Measurements from ENCODE around the gene ARHGAP1. TPM values are rescaled to one million over a fixed set of nuclear protein-coding genes. Genes with fewer than 3 reads are reported as not detected.
A peak's percentile ranks its signal among the peaks of the same experiment; 100 is the strongest.

The ARHGAP1 gene
- total and polyA plus RNA-seq, 2 of the 13 experiments (the other 11 are each of a cell fraction or from before 2014, with no cell fraction given) = 18.6 to 30.3 TPM

DNA sequence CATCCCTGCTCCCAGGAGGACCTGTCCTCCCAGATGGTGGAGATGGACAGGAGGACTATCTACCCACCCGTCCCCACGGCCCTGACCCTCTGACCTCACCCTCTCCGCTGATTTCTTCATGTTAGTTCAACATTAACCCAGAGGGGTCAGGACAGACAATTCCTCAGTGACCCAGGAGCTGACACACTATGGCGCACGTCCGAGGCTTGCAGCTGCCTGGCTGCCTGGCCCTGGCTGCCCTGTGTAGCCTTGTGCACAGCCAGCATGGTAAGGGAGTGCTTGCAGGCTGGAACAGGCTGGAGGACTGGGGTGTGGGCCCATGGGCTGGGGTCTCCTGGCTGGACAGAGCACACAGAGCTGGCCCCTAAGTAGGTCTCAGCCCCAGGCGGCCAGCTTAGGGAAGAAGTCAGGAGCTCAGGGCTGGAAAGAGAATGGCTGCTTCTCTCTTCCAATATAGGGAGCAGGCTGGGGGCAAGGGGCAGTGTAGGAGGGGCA, 18.7 kb upstream of the ARHGAP1 start, which contains the start of gene F2 (continued):
- TF ChIP-seq, protein P1, sequence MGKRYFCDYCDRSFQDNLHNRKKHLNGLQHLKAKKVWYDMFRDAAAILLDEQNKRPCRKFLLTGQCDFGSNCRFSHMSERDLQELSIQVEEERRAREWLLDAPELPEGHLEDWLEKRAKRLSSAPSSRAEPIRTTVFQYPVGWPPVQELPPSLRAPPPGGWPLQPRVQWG (CRISPR knock-in tag; IDR thresholded peaks at IDR 0.05; ENCODE audit: borderline replicate concordance, low read depth) = no peak
- TF ChIP-seq PCBP1 (IDR thresholded peaks at IDR 0.05; ENCODE audit: borderline replicate concordance, low read depth, low read length) (no peak), CAMTA2 (CRISPR knock-in tag; IDR thresholded peaks at IDR 0.05; ENCODE audit: borderline replicate concordance) (no peak), ZNF816 (CRISPR knock-in tag; IDR thresholded peaks at IDR 0.05; ENCODE audit: borderline replicate concordance) (peak; percentile 81; the same call in 1 of the 2 replicates), FOXK2 (IDR thresholded peaks at IDR 0.05) (no peak), NFYB (CRISPR knock-in tag; IDR thresholded peaks at IDR 0.05) (no peak), NR2F6 (IDR thresholded peaks at IDR 0.05) (peak; percentile 99), NR2F6 (CRISPR knock-in tag; IDR thresholded peaks at IDR 0.05) (peak; percentile 100), KDM1A (CRISPR knock-in tag; IDR thresholded peaks at IDR 0.05) (0 out of 2 replicates have a peak, but pooled peaks have one; percentile 6), NFKB2 (CRISPR knock-in tag; IDR thresholded peaks at IDR 0.05; ENCODE audit: borderline replicate concordance) (no peak), ZNF484 (CRISPR knock-in tag; IDR thresholded peaks at IDR 0.05; ENCODE audit: borderline replicate concordance, low read depth) (no peak), TP53 (CRISPR knock-in tag; conservative IDR thresholded peaks at IDR 0.05) (peak; percentile 84), ZNF790 (CRISPR knock-in tag; IDR thresholded peaks at IDR 0.05; ENCODE audit: borderline replicate concordance) (no peak)
- TF ChIP-seq, protein P2, sequence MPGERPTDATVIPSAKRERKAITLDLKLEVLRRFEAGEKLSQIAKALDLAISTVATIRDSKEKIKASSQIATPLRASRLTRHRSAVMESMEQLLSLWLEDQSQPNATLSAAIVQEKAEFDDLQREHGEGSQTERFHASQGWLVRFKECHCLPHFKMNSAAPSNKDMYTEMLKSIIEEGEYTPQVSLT (CRISPR knock-in tag; IDR thresholded peaks at IDR 0.05; ENCODE audit: borderline replicate concordance, low read depth) = no peak
- TF ChIP-seq, protein P3, sequence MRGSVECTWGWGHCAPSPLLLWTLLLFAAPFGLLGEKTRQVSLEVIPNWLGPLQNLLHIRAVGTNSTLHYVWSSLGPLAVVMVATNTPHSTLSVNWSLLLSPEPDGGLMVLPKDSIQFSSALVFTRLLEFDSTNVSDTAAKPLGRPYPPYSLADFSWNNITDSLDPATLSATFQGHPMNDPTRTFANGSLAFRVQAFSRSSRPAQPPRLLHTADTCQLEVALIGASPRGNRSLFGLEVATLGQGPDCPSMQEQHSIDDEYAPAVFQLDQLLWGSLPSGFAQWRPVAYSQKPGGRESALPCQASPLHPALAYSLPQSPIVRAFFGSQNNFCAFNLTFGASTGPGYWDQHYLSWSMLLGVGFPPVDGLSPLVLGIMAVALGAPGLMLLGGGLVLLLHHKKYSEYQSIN (CRISPR knock-in tag; IDR thresholded peaks at IDR 0.05; ENCODE audit: borderline replicate concordance) = no peak
- TF ChIP-seq, protein P4, sequence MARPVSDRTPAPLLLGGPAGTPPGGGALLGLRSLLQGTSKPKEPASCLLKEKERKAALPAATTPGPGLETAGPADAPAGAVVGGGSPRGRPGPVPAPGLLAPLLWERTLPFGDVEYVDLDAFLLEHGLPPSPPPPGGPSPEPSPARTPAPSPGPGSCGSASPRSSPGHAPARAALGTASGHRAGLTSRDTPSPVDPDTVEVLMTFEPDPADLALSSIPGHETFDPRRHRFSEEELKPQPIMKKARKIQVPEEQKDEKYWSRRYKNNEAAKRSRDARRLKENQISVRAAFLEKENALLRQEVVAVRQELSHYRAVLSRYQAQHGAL (CRISPR knock-in tag; IDR thresholded peaks at IDR 0.05; ENCODE audit: not compliant biosample characterization) = peak; percentile 22
- TF ChIP-seq, protein P5, sequence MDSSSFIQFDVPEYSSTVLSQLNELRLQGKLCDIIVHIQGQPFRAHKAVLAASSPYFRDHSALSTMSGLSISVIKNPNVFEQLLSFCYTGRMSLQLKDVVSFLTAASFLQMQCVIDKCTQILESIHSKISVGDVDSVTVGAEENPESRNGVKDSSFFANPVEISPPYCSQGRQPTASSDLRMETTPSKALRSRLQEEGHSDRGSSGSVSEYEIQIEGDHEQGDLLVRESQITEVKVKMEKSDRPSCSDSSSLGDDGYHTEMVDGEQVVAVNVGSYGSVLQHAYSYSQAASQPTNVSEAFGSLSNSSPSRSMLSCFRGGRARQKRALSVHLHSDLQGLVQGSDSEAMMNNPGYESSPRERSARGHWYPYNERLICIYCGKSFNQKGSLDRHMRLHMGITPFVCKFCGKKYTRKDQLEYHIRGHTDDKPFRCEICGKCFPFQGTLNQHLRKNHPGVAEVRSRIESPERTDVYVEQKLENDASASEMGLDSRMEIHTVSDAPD (CRISPR knock-in tag; IDR thresholded peaks at IDR 0.05) = peak; percentile 89
- TF ChIP-seq, protein P6, sequence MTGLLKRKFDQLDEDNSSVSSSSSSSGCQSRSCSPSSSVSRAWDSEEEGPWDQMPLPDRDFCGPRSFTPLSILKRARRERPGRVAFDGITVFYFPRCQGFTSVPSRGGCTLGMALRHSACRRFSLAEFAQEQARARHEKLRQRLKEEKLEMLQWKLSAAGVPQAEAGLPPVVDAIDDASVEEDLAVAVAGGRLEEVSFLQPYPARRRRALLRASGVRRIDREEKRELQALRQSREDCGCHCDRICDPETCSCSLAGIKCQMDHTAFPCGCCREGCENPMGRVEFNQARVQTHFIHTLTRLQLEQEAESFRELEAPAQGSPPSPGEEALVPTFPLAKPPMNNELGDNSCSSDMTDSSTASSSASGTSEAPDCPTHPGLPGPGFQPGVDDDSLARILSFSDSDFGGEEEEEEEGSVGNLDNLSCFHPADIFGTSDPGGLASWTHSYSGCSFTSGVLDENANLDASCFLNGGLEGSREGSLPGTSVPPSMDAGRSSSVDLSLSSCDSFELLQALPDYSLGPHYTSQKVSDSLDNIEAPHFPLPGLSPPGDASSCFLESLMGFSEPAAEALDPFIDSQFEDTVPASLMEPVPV (CRISPR knock-in tag; IDR thresholded peaks at IDR 0.05) = peak; percentile 69; the same call in 1 of the 2 replicates
- TF ChIP-seq, protein P7, sequence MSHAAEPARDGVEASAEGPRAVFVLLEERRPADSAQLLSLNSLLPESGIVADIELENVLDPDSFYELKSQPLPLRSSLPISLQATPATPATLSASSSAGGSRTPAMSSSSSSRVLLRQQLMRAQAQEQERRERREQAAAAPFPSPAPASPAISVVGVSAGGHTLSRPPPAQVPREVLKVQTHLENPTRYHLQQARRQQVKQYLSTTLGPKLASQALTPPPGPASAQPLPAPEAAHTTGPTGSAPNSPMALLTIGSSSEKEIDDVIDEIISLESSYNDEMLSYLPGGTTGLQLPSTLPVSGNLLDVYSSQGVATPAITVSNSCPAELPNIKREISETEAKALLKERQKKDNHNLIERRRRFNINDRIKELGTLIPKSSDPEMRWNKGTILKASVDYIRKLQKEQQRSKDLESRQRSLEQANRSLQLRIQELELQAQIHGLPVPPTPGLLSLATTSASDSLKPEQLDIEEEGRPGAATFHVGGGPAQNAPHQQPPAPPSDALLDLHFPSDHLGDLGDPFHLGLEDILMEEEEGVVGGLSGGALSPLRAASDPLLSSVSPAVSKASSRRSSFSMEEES (CRISPR knock-in tag; IDR thresholded peaks at IDR 0.05) = peak; percentile 78
- TF ChIP-seq, protein P8, sequence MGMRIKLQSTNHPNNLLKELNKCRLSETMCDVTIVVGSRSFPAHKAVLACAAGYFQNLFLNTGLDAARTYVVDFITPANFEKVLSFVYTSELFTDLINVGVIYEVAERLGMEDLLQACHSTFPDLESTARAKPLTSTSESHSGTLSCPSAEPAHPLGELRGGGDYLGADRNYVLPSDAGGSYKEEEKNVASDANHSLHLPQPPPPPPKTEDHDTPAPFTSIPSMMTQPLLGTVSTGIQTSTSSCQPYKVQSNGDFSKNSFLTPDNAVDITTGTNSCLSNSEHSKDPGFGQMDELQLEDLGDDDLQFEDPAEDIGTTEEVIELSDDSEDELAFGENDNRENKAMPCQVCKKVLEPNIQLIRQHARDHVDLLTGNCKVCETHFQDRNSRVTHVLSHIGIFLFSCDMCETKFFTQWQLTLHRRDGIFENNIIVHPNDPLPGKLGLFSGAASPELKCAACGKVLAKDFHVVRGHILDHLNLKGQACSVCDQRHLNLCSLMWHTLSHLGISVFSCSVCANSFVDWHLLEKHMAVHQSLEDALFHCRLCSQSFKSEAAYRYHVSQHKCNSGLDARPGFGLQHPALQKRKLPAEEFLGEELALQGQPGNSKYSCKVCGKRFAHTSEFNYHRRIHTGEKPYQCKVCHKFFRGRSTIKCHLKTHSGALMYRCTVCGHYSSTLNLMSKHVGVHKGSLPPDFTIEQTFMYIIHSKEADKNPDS (CRISPR knock-in tag; IDR thresholded peaks at IDR 0.05) = 0 out of 2 replicates have a peak, but pooled peaks have one; percentile 17

Measured in HepG2 (cell line).